Measurements from ENCODE around the gene MVD.
A peak's percentile ranks its signal among the peaks of the same experiment; 100 is the strongest.

Gene MVD

GRCh38 chr16:88608076-88608475 lies 54.8 kb downstream of the MVD start:
- H3K4me1 Mint-ChIP-seq, result peaks cover 12% of the 10 kb centered on the region
- no peaks in the 10 kb centered on the region for H3K9me3 Mint-ChIP-seq
- peaks cover 6% of the 10 kb centered on the region for H3K36me3 Mint-ChIP-seq
- H3K4me3 Mint-ChIP-seq, result no peak overlapping the region
- H3K27me3 Mint-ChIP-seq, result no peaks in the 10 kb centered on the region
- peak overlapping the region; percentile 48 for H3K27ac Mint-ChIP-seq

DNA sequence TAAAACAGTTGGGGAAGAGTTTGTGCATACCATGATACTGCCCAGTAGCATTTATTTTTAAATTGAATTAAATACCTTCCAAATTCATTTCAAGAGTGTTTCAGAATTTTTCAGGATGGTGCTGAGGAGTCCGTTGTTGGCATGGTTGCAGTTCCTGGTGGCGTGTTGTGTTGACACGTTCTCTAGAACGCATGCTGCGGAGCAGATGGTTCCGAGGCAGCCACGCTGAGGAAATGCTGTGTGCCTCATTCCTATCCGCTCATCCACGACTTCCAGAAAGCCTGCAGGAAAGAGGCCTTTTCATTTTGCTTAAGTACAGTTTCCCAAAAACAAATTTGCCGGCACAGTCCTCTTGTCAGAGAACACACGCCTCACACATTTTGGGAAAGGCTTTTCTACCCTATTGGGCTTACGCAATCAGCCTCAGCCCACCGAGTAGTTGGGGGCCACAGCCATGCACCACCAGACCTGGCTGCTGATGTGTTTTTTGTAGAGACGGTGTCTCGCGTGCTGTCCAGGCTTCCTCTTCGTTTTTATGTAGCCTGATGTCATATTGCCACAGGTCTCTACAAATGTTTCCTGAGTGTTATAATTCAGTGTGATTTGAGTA lies 56.6 kb downstream of the MVD start:
- Mint-ChIP-seq H3K9me3 (no peaks in the 10 kb centered on the region), H3K36me3 (peaks cover 6% of the 10 kb centered on the region), H3K27me3 (no peaks in the 10 kb centered on the region), H3K4me1 (peaks cover 10% of the 10 kb centered on the region), H3K27ac (no peak overlapping the region), H3K4me3 (no peak overlapping the region)

DNA sequence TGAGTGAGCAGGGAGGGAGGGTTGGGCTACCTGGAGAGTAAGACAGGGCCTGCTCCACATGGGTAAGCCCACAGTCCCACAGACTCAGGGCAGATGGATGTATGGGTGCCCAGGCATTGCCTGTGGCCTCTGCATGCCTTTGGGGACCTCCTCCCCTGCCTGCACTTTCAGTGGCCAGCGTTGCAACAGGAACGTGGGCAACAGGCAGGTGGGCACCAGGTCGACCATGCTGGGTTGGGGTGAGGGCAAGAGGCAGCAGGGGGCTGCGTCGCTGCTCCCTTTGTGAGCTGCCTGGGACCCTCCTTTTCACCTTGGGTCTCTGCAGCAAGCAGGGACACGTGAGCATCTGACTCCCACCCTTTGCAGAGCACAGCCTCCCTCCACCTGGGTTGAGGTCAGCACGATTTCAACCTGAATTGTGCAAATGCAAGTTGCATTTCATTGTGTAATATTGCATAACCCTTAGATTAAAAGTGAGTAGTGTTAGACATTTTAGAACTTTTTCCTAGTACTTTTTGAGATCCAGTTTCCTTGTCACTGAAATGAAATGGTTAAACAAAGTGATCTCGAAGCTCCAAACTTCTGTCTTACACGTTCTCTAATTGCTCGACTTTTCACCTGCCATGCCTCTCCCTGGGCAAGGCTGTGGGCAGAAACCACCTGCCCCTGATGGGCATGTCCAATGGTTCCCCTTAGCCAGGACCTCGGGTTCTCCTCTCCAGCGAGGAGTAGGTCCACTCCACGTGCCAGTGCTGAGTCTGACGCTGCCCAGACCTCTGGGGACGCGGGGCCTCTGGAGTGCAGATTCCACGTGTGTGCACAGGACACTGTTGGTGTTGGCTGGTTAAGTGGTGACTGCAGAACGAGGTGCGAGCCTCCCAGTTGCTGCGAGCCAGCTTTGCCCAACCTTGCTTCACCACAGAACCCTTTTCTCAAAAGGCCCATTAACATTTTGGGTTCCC lies 57.4 kb downstream of the MVD start:
- Mint-ChIP-seq H3K27me3 (no peaks in the 10 kb centered on the region), H3K4me3 (no peak overlapping the region), H3K36me3 (peaks cover 4% of the 10 kb centered on the region), H3K9me3 (no peaks in the 10 kb centered on the region), H3K27ac (no peak overlapping the region), H3K4me1 (peaks cover 10% of the 10 kb centered on the region)

DNA sequence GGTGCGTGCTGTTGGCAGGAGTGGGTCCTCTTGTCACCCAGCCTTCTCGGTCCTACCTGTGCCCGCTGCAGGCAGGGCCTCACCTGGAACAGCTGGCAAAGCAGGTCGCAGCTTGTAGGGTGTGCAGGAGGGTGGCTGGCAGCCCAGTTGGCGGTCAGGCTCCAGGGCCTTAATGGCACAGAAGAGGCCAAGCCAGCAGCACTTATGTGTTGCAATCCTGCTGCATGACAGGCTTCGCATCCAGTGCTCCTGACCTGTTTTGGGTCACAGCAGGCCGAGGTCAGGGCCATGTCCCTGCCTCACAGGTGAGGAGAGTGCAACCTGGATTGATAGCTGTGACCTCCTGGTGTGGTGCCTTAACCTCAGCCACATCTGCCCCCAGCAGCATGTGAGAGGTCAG lies 60.8 kb downstream of the MVD start:
- H3K27ac Mint-ChIP-seq, result no peak overlapping the region
- no peaks in the 10 kb centered on the region for H3K9me3 Mint-ChIP-seq
- H3K36me3 Mint-ChIP-seq, result peaks cover 7% of the 10 kb centered on the region
- no peaks in the 10 kb centered on the region for H3K27me3 Mint-ChIP-seq
- H3K4me1 Mint-ChIP-seq, result no peaks in the 10 kb centered on the region
- no peak overlapping the region for H3K4me3 Mint-ChIP-seq

All from activated naive CD4-positive, alpha-beta T cell treated with anti-CD3 and anti-CD28 coated beads, Interleukin-2, amount 50 U/mL, for 24 hours (primary cell).